WTC11 (cell line): Measurements from ENCODE around the gene PARL. TPM values are rescaled to one million over a fixed set of nuclear protein-coding genes. Genes with fewer than 3 reads are reported as not detected.

ENCODE experiments used
- ATAC-seq: fragments of 200-7000 bp; cut with Tn5 transposase; 2 replicates; pipeline ENCODE4 v1.10.0; 2021; ENCODE audit warnings: mild to moderate bottlenecking, moderate library complexity
- CTCF ChIA-PET: fragments of 300-600 bp; sonication (Branson Sonifier 250); formaldehyde crosslinking; loops from one replicate; lab custom pipeline; 2021; ENCODE audit warnings: antibody characterized with exemption; lab: Charles Lee
- POLR2A ChIA-PET: fragments of 350-600 bp; sonication (Branson Sonifier 250); formaldehyde crosslinking; loops from one replicate; lab custom pipeline; 2021; ENCODE audit warnings: antibody characterized with exemption; lab: Charles Lee
- DNase-seq: peaks from one replicate; pipeline ENCODE4 v3.0.0; 2021; ENCODE audit warnings: low spot score
- H3K27ac Mint-ChIP-seq: 2 replicates; pipeline ENCODE4 v1.8.0; 2021; ENCODE audit warnings: mixed read lengths
- H3K27me3 Mint-ChIP-seq: 2 replicates; pipeline ENCODE4 v1.8.0; 2021; ENCODE audit warnings: low read depth, mild to moderate bottlenecking, moderate library complexity, mixed read lengths
- H3K36me3 Mint-ChIP-seq: 2 replicates; pipeline ENCODE4 v1.8.0; 2021; ENCODE audit warnings: mixed read lengths
- H3K4me1 Mint-ChIP-seq: 2 replicates; pipeline ENCODE4 v1.8.0; 2022; ENCODE audit warnings: mixed read lengths
- H3K4me3 Mint-ChIP-seq: 2 replicates; pipeline ENCODE4 v1.8.0; 2021; ENCODE audit warnings: mild to moderate bottlenecking, moderate library complexity, mixed read lengths
- H3K9me3 Mint-ChIP-seq: 2 replicates; pipeline ENCODE4 v1.8.0; 2021; ENCODE audit warnings: mixed read lengths
- ATF3 ChIP-seq: sonication (generic); formaldehyde crosslinking; conservative IDR thresholded peaks from 2 replicates; pipeline ENCODE4 v1.8.1; 2022; ENCODE audit warnings: mild to moderate bottlenecking, missing genetic modification reagents
- CREB1 ChIP-seq: sonication (generic); formaldehyde crosslinking; IDR thresholded peaks from 2 replicates; pipeline ENCODE4 v1.8.0; 2023; ENCODE audit warnings: mild to moderate bottlenecking, missing genetic modification reagents
- E2F4 ChIP-seq: sonication (generic); formaldehyde crosslinking; IDR thresholded peaks from 2 replicates; pipeline ENCODE4 v1.8.1; 2022; ENCODE audit warnings: low read depth, mild to moderate bottlenecking, moderate library complexity, missing genetic modification reagents, borderline replicate concordance
- GABPB1 ChIP-seq: sonication (generic); formaldehyde crosslinking; IDR thresholded peaks from 2 replicates; pipeline ENCODE4 v1.8.1; 2023; ENCODE audit warnings: mild to moderate bottlenecking, missing genetic modification reagents
- GRHL2 ChIP-seq: fragments of 250-450 bp; sonication (Bioruptor Pico); IDR thresholded peaks from 2 replicates; pipeline ENCODE4 v1.8.0; 2022; ENCODE audit warnings: mild to moderate bottlenecking, moderate library complexity; ENCODE audit not compliant: insufficient replicate concordance, severe bottlenecking
- HMGXB4 ChIP-seq: sonication (generic); formaldehyde crosslinking; IDR thresholded peaks from 2 replicates; pipeline ENCODE4 v1.8.1; 2023; ENCODE audit warnings: mild to moderate bottlenecking, moderate library complexity, missing genetic modification reagents
- MLX ChIP-seq: sonication (generic); formaldehyde crosslinking; IDR thresholded peaks from 2 replicates; pipeline ENCODE4 v1.8.1; 2023; ENCODE audit warnings: mild to moderate bottlenecking, missing genetic modification reagents, moderate library complexity
- NR1H2 ChIP-seq: sonication (generic); formaldehyde crosslinking; IDR thresholded peaks from 2 replicates; pipeline ENCODE4 v1.9.0; 2021; ENCODE audit warnings: mild to moderate bottlenecking, moderate library complexity, missing genetic modification reagents
- NR2C2 ChIP-seq: sonication (generic); formaldehyde crosslinking; IDR thresholded peaks from 2 replicates; pipeline ENCODE4 v1.8.0; 2022; ENCODE audit warnings: mild to moderate bottlenecking, missing genetic modification reagents
- RORB ChIP-seq: fragments of 250-450 bp; sonication (Bioruptor Pico); IDR thresholded peaks from 2 replicates; pipeline ENCODE4 v1.9.0; 2021; ENCODE audit warnings: mild to moderate bottlenecking
- SMAD4 ChIP-seq: sonication (generic); formaldehyde crosslinking; IDR thresholded peaks from 2 replicates; pipeline ENCODE4 v1.8.0; 2022; ENCODE audit warnings: mild to moderate bottlenecking, missing genetic modification reagents
- SOX15 ChIP-seq: fragments of 250-450 bp; sonication (Bioruptor Pico); IDR thresholded peaks from 2 replicates; pipeline ENCODE4 v1.9.0; 2021; ENCODE audit warnings: mild to moderate bottlenecking
- TCF7 ChIP-seq: sonication (generic); formaldehyde crosslinking; IDR thresholded peaks from 2 replicates; pipeline ENCODE4 v1.8.0; 2022; ENCODE audit warnings: mild to moderate bottlenecking, low read depth, missing genetic modification reagents, moderate library complexity
- TEAD1 ChIP-seq: sonication (generic); formaldehyde crosslinking; IDR thresholded peaks from 2 replicates; pipeline ENCODE4 v1.8.0; 2022; ENCODE audit warnings: mild to moderate bottlenecking, missing genetic modification reagents
- ZBTB21 ChIP-seq: sonication (generic); formaldehyde crosslinking; IDR thresholded peaks from 2 replicates; pipeline ENCODE4 v1.8.1; 2023; ENCODE audit warnings: mild to moderate bottlenecking, missing genetic modification reagents, borderline replicate concordance
- ZNF121 ChIP-seq: sonication (generic); formaldehyde crosslinking; IDR thresholded peaks from 2 replicates; pipeline ENCODE4 v1.8.0; 2023; ENCODE audit warnings: missing genetic modification reagents
- ZNF263 ChIP-seq: sonication (generic); formaldehyde crosslinking; IDR thresholded peaks from 2 replicates; pipeline ENCODE4 v1.8.1; 2022; ENCODE audit warnings: low read depth, mild to moderate bottlenecking, moderate library complexity, missing genetic modification reagents
- ZNF671 ChIP-seq: fragments of 250-450 bp; sonication (Bioruptor Pico); IDR thresholded peaks from 2 replicates; pipeline ENCODE4 v1.8.0; 2021; ENCODE audit warnings: mild to moderate bottlenecking
- total RNA-seq: library from RNA; stranded (reverse); gene quantifications from 3 replicates; pipeline ENCODE4 v1.2.3, GENCODE V29; 2021
- TF ChIP-seq, protein P1 (sequence below): sonication (generic); formaldehyde crosslinking; IDR thresholded peaks from 2 replicates; pipeline ENCODE4 v1.8.1; 2022; ENCODE audit warnings: low read depth, missing genetic modification reagents, borderline replicate concordance
- TF ChIP-seq, protein P2 (sequence below): sonication (generic); formaldehyde crosslinking; IDR thresholded peaks from 2 replicates; pipeline ENCODE4 v1.8.0; 2022; ENCODE audit warnings: mild to moderate bottlenecking, missing genetic modification reagents
- TF ChIP-seq, protein P3 (sequence below): sonication (generic); formaldehyde crosslinking; IDR thresholded peaks from 2 replicates; pipeline ENCODE4 v1.8.1; 2023; ENCODE audit warnings: mild to moderate bottlenecking, missing genetic modification reagents
- TF ChIP-seq, protein P4 (sequence below): sonication (generic); formaldehyde crosslinking; IDR thresholded peaks from 2 replicates; pipeline ENCODE4 v1.8.1; 2022; ENCODE audit warnings: missing genetic modification reagents, borderline replicate concordance

Gene PARL
- total RNA-seq, 1 experiment from 2014 or later, result 93.5 TPM

DNA sequence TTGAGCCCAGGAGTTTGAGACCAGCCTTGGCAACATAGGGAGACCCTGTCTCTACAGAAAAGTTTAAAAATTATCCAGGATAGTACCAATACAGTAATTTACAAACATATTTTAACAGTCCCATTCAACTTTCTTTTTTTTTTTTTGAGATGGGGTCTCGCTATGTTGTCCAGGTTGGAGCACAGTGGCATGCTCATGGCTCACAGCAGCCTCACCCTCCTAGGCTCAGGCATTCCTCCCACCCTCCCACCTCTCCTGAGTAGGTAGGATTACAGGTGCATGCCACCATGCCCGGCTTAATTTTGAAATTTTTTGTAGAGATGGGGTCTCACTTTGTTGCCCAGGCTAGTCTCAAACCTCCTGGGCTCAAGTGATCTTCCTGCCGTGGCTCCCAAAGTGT, 46.8 kb downstream of the PARL start:
- DNase-seq, result no peak
- POLR2A ChIA-PET, result no interaction called here
- H3K27ac Mint-ChIP-seq, result no peak overlapping the region
- H3K4me3 Mint-ChIP-seq, result no peak overlapping the region
- H3K4me1 Mint-ChIP-seq, result no peaks in the 10 kb centered on the region
- H3K36me3 Mint-ChIP-seq, result peaks cover 50% of the 10 kb centered on the region
- CTCF ChIA-PET, result no interaction called here
- ATAC-seq, result no peak
- no peaks in the 10 kb centered on the region for H3K27me3 Mint-ChIP-seq
- TF ChIP-seq, protein P1, sequence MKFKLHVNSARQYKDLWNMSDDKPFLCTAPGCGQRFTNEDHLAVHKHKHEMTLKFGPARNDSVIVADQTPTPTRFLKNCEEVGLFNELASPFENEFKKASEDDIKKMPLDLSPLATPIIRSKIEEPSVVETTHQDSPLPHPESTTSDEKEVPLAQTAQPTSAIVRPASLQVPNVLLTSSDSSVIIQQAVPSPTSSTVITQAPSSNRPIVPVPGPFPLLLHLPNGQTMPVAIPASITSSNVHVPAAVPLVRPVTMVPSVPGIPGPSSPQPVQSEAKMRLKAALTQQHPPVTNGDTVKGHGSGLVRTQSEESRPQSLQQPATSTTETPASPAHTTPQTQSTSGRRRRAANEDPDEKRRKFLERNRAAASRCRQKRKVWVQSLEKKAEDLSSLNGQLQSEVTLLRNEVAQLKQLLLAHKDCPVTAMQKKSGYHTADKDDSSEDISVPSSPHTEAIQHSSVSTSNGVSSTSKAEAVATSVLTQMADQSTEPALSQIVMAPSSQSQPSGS (CRISPR knock-in tag), result no peak
- no peak for TF ChIP-seq RORB (CRISPR knock-in tag)
- no peak for TF ChIP-seq ZNF671
- TF ChIP-seq GABPB1 (CRISPR knock-in tag), result no peak
- no peak for TF ChIP-seq SMAD4 (CRISPR knock-in tag)
- H3K9me3 Mint-ChIP-seq, result no peaks in the 10 kb centered on the region

DNA sequence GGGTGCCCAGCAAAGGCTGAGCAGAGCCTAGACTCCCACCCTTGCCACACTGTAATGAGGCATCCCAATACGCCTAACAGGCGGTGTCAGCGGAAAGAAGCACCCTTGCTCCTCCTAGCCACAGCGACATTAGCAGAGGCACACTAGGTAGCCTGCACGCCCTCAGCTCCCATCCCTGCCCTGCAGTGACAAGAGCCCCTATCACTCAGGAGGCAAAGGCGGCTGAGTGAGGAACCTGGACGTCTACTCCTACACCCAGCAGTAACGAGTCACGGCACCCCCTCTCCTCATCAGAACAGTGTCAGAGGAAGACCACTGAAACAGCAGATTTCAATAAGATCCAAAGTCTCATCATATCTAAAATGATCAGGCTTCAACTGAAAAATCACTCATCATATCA, 47.3 kb downstream of the PARL start:
- Mint-ChIP-seq H3K4me3 (no peak overlapping the region), H3K36me3 (peaks cover 54% of the 10 kb centered on the region), H3K4me1 (no peaks in the 10 kb centered on the region), H3K9me3 (no peaks in the 10 kb centered on the region), H3K27me3 (no peaks in the 10 kb centered on the region), H3K27ac (peak overlapping the region; percentile 43; the same call in 1 of the 2 replicates)
- ChIA-PET CTCF (interaction anchor here (1.0 kb wide), 1 partner anchor 47 kb away, joined by 4 read pairs; the partner anchor contains the start of gene PARL), POLR2A (no interaction called here)
- no peak for TF ChIP-seq ZNF263 (CRISPR knock-in tag)
- no peak for TF ChIP-seq ZNF121 (CRISPR knock-in tag)
- TF ChIP-seq ATF3, result no peak
- TF ChIP-seq HMGXB4 (CRISPR knock-in tag), result no peak
- TF ChIP-seq NR2C2 (CRISPR knock-in tag), result no peak
- TF ChIP-seq ZBTB21 (CRISPR knock-in tag), result no peak
- no peak for TF ChIP-seq ZNF671
- DNase-seq (no peak), ATAC-seq (no peak)

DNA sequence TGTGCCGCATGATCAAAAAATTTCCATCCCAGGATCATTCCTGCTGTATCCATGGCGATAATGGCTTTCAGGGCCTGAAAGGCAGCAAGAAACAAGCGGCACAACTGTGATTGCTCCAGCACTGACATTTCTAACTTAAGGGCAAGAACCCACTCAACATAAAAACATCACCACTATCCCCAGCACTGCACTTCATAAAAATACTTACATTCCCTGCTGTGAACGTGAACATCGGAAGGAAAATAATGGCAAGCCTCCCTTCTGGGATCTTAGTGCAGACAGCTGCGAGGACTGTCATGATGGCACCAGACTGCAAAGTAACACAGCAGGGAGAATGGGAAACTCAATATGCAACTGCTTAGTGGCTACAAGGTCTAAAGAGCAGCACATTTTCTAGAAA, 51.2 kb downstream of the PARL start:
- ATAC-seq (no peak), DNase-seq (no peak)
- ChIA-PET CTCF (no interaction called here), POLR2A (no interaction called here)
- H3K27me3 Mint-ChIP-seq, result no peaks in the 10 kb centered on the region
- H3K4me1 Mint-ChIP-seq, result no peaks in the 10 kb centered on the region
- H3K9me3 Mint-ChIP-seq, result no peaks in the 10 kb centered on the region
- H3K4me3 Mint-ChIP-seq, result no peak overlapping the region
- H3K27ac Mint-ChIP-seq, result peak overlapping the region; percentile 10; the same call in 1 of the 2 replicates
- H3K36me3 Mint-ChIP-seq, result peaks cover 31% of the 10 kb centered on the region
- no peak for TF ChIP-seq E2F4
- TF ChIP-seq SOX15 (CRISPR knock-in tag), result no peak
- TF ChIP-seq, protein P2, sequence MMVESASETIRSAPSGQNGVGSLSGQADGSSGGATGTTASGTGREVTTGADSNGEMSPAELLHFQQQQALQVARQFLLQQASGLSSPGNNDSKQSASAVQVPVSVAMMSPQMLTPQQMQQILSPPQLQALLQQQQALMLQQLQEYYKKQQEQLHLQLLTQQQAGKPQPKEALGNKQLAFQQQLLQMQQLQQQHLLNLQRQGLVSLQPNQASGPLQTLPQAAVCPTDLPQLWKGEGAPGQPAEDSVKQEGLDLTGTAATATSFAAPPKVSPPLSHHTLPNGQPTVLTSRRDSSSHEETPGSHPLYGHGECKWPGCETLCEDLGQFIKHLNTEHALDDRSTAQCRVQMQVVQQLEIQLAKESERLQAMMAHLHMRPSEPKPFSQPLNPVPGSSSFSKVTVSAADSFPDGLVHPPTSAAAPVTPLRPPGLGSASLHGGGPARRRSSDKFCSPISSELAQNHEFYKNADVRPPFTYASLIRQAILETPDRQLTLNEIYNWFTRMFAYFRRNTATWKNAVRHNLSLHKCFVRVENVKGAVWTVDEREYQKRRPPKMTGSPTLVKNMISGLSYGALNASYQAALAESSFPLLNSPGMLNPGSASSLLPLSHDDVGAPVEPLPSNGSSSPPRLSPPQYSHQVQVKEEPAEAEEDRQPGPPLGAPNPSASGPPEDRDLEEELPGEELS (CRISPR knock-in tag), result no peak
- TF ChIP-seq TCF7 (CRISPR knock-in tag), result no peak
- TF ChIP-seq, protein P3, sequence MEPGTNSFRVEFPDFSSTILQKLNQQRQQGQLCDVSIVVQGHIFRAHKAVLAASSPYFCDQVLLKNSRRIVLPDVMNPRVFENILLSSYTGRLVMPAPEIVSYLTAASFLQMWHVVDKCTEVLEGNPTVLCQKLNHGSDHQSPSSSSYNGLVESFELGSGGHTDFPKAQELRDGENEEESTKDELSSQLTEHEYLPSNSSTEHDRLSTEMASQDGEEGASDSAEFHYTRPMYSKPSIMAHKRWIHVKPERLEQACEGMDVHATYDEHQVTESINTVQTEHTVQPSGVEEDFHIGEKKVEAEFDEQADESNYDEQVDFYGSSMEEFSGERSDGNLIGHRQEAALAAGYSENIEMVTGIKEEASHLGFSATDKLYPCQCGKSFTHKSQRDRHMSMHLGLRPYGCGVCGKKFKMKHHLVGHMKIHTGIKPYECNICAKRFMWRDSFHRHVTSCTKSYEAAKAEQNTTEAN (CRISPR knock-in tag), result no peak
- TF ChIP-seq MLX, result no peak
- no peak for TF ChIP-seq CREB1 (CRISPR knock-in tag)
- TF ChIP-seq NR1H2 (CRISPR knock-in tag), result no peak
- TF ChIP-seq, protein P4, sequence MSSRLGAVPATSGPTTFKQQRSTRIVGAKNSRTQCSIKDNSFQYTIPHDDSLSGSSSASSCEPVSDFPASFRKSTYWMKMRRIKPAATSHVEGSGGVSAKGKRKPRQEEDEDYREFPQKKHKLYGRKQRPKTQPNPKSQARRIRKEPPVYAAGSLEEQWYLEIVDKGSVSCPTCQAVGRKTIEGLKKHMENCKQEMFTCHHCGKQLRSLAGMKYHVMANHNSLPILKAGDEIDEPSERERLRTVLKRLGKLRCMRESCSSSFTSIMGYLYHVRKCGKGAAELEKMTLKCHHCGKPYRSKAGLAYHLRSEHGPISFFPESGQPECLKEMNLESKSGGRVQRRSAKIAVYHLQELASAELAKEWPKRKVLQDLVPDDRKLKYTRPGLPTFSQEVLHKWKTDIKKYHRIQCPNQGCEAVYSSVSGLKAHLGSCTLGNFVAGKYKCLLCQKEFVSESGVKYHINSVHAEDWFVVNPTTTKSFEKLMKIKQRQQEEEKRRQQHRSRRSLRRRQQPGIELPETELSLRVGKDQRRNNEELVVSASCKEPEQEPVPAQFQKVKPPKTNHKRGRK (CRISPR knock-in tag), result no peak
- TF ChIP-seq TEAD1 (CRISPR knock-in tag), result no peak
- TF ChIP-seq GRHL2 (CRISPR knock-in tag), result no peak
